Measurements from ENCODE around the gene TMEM238. TPM values are rescaled to one million over a fixed set of nuclear protein-coding genes. Genes with fewer than 3 reads are reported as not detected.

TMEM238 gene
- total RNA-seq, 2 experiments from 2014 or later = 14.2 to 14.3 TPM

DNA sequence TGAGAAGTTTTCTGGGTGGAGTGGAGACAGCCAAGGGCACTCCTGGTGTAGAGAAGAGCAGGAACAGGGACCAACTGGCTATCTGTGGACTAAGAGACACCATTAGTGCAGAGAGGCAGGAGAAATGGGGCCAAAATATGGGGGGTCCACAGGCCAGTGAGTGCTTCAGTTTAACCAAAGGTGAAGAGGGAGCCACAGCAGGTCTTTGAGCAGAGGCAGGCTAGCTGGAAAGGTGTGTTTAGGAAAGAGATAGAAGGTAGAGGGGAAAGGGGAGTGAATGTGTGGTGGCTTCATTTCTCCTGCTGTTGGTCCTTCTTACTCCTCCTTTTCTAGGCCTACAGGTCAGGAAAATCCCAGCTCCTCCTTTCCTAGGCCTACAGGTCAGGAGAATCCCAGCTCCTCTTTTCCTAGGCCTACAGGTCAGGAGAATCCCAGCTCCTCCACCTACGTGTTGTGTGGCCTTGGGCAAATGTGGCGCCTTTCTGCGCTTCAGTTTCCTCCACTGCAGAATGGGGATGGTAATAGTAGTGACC is 1.5 kb downstream of the TMEM238 start:
- Histone ChIP-seq H3K27ac (ENCODE audit: low read depth in 1 of 2, low read length in 2 of 2) (no peak overlapping the region), H3K4me3 (ENCODE audit: low read length) (no peak overlapping the region), H3K9me3 (ENCODE audit: control insufficient read depth in 1 of 2, insufficient read depth in 1 of 2, low read length in 2 of 2) (no peaks in the 10 kb centered on the region), H3K36me3 (ENCODE audit: insufficient read depth, low read length) (peaks cover 9% of the 10 kb centered on the region), H3K27me3 (ENCODE audit: control insufficient read depth in 1 of 2, insufficient read depth in 2 of 2, low read length in 2 of 2) (no peaks in the 10 kb centered on the region), H3K4me1 (ENCODE audit: insufficient read depth, low read length) (peaks cover 41% of the 10 kb centered on the region)
- peaks cover 24% of the 10 kb centered on the region for H3K36me3 Mint-ChIP-seq (ENCODE audit: low read depth)
- DNase-seq (no peak), ATAC-seq (ENCODE audit: poor library complexity) (no peak)
- CTCF ChIA-PET = interaction anchor here (0.8 to 2.7 kb wide), 3 partner anchors 81 to 222 kb away, joined by 3 to 31 read pairs (median 4); no protein-coding TSS in a partner anchor
- H3K4me1 Mint-ChIP-seq (ENCODE audit: low read depth) = peaks cover 51% of the 10 kb centered on the region
- H3K27me3 Mint-ChIP-seq = no peaks in the 10 kb centered on the region
- TF ChIP-seq, protein P1, sequence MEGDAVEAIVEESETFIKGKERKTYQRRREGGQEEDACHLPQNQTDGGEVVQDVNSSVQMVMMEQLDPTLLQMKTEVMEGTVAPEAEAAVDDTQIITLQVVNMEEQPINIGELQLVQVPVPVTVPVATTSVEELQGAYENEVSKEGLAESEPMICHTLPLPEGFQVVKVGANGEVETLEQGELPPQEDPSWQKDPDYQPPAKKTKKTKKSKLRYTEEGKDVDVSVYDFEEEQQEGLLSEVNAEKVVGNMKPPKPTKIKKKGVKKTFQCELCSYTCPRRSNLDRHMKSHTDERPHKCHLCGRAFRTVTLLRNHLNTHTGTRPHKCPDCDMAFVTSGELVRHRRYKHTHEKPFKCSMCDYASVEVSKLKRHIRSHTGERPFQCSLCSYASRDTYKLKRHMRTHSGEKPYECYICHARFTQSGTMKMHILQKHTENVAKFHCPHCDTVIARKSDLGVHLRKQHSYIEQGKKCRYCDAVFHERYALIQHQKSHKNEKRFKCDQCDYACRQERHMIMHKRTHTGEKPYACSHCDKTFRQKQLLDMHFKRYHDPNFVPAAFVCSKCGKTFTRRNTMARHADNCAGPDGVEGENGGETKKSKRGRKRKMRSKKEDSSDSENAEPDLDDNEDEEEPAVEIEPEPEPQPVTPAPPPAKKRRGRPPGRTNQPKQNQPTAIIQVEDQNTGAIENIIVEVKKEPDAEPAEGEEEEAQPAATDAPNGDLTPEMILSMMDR (IDR thresholded peaks at IDR 0.05) = no peak
- intact Hi-C loops (cut with DNase I, micrococcal nuclease) = loop anchor here in 1 of 2 experiments (1.0 to 2.0 kb wide), 2 partner anchors 80 to 241 kb away; no protein-coding TSS in a partner anchor
- H3K9me3 Mint-ChIP-seq = no peaks in the 10 kb centered on the region
- POLR2A ChIA-PET = interaction anchor here (0.6 to 5.4 kb wide), 9 partner anchors 9 to 248 kb away, joined by 3 to 45 read pairs (median 3); partner anchors contain the start of genes KMT5C, PPP6R1, UBE2S and ZNF628
- H3K27ac Mint-ChIP-seq = peak overlapping the region; percentile 75
- peak overlapping the region; percentile 87 for H3K4me3 Mint-ChIP-seq

GRCh38 chr19:55382013-55382412 is 2.1 kb downstream of the TMEM238 start:
- peak overlapping the region; percentile 77 for H3K4me3 Mint-ChIP-seq

DNA sequence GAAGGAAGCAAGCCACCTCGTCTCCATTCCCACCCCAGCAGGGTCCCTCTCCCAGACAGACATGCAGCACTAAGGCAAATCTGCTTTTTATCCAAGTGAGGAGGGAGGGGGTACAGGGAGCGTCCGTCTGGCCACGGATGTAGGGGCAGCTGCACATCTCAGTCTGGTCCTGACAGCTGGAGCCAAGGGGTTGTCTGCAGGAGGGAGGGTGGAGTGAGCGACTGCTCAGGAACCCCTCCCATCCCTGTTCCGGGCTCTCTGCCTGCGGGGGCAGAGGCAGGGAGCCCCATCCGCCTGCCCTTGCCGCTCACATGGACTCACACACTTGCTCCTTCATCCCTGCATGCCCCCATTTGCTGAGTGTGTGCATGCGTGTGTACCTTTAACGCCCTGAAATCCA is 4.9 kb downstream of the TMEM238 start:
- ChIA-PET POLR2A (no interaction called here), CTCF (no interaction called here)
- DNase-seq (no peak), ATAC-seq (ENCODE audit: poor library complexity) (no peak)
- H3K4me3 ChIP-seq (ENCODE audit: low read length) = no peak overlapping the region
- Mint-ChIP-seq H3K27me3 (peaks cover 4% of the 10 kb centered on the region), H3K27ac (no peak overlapping the region), H3K9me3 (no peaks in the 10 kb centered on the region), H3K36me3 (ENCODE audit: low read depth) (no peaks in the 10 kb centered on the region), H3K4me3 (no peak overlapping the region), H3K4me1 (ENCODE audit: low read depth) (peaks cover 18% of the 10 kb centered on the region)
- TF ChIP-seq, protein P1 (IDR thresholded peaks at IDR 0.05) = no peak
- peaks cover 9 to 20% of the 10 kb centered on the region in 2 experiments for H3K27me3 ChIP-seq (ENCODE audit: control insufficient read depth in 1 of 2, insufficient read depth in 2 of 2, low read length in 2 of 2)
- intact Hi-C loops (cut with DNase I, micrococcal nuclease) = no loop called here
- peaks cover 0 to under 1% of the 10 kb centered on the region in 2 experiments for H3K9me3 ChIP-seq (ENCODE audit: control insufficient read depth in 1 of 2, insufficient read depth in 1 of 2, low read length in 2 of 2)
- no peaks in the 10 kb centered on the region for H3K36me3 ChIP-seq (ENCODE audit: insufficient read depth, low read length)
- no peak overlapping the region for H3K27ac ChIP-seq (ENCODE audit: low read depth in 1 of 2, low read length in 2 of 2)
- peaks cover 13% of the 10 kb centered on the region for H3K4me1 ChIP-seq (ENCODE audit: insufficient read depth, low read length)

More at GRCh38 chr19:55382013-55382412, 2.1 kb downstream of the TMEM238 start:
- Mint-ChIP-seq H3K36me3 (ENCODE audit: low read depth) (peaks cover 19% of the 10 kb centered on the region), H3K27me3 (no peaks in the 10 kb centered on the region), H3K27ac (peak overlapping the region; percentile 75), H3K9me3 (no peaks in the 10 kb centered on the region), H3K4me1 (ENCODE audit: low read depth) (peaks cover 45% of the 10 kb centered on the region)
- TF ChIP-seq, protein P1 (IDR thresholded peaks at IDR 0.05) = no peak
- no peaks in the 10 kb centered on the region for H3K9me3 ChIP-seq (ENCODE audit: control insufficient read depth in 1 of 2, insufficient read depth in 1 of 2, low read length in 2 of 2)
- CTCF ChIA-PET = interaction anchor here (0.8 kb wide), 1 partner anchor 122 kb away, joined by 3 read pairs; no protein-coding TSS in a partner anchor
- no peak for ATAC-seq (ENCODE audit: poor library complexity)
- H3K27me3 ChIP-seq (ENCODE audit: control insufficient read depth in 1 of 2, insufficient read depth in 2 of 2, low read length in 2 of 2) = no peaks in the 10 kb centered on the region
- POLR2A ChIA-PET = interaction anchor here (3.4 kb wide), 1 partner anchor 43 kb away, joined by 29 read pairs; the partner anchor contains the start of gene KMT5C
- intact Hi-C loops (cut with DNase I, micrococcal nuclease) = loop anchor here in 1 of 2 experiments (2.0 kb wide), 1 partner anchor 79 kb away; no protein-coding TSS in a partner anchor
- H3K4me3 ChIP-seq (ENCODE audit: low read length) = no peak overlapping the region
- H3K4me1 ChIP-seq (ENCODE audit: insufficient read depth, low read length) = peaks cover 36% of the 10 kb centered on the region
- no peak overlapping the region for H3K27ac ChIP-seq (ENCODE audit: low read depth in 1 of 2, low read length in 2 of 2)
- H3K36me3 ChIP-seq (ENCODE audit: insufficient read depth, low read length) = peaks cover 4% of the 10 kb centered on the region
- no peak for DNase-seq

All from CD4-positive, alpha-beta T cell (primary cell).